Measurements from ENCODE around the gene RFTN1.

RFTN1 gene

DNA sequence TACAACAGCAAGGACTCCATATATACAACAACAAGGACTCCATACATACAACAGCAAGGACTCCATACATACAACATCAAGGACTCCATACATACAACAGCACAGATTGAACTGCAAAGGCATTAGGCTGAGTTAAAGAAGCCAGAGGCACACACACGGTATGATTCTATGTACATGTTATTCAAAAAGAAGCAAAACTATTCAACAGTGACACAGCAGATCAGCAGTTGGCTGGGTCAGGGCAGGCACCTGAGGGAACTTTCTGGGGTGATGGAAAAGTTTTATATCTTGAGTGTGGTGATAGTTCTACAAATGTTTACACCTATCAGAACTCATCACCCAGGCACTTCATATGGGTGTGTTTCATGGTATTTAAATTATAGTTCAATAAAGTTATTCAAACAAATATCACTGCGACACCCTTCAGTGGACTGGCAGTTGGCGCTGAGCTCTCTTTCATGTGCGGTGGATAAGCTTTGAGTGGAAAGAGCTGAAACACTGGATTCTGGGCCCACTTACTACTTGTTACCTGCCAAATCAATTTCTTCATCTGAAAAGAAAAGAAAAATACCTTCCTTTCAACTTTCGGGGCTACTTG, 28.0 kb downstream of the RFTN1 start:
- no peak for DNase-seq

DNA sequence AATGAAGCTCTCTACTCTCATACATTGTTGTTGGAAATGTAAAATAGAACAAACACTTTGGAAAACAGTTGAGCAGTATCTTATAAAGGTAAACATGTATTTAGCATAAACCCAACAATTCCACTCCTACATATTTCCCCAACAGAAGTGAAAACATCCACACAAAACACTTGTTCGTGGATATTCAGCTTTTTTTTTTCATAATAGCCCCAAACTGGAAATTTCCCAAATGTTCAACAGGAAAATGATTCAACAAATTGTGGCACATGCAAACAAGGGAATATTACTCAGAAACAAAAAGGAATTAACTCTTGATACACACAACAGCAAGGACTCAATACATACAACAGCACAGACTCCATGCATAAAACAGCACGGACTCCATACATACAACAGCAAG, 28.5 kb downstream of the RFTN1 start:
- DNase-seq = no peak

DNA sequence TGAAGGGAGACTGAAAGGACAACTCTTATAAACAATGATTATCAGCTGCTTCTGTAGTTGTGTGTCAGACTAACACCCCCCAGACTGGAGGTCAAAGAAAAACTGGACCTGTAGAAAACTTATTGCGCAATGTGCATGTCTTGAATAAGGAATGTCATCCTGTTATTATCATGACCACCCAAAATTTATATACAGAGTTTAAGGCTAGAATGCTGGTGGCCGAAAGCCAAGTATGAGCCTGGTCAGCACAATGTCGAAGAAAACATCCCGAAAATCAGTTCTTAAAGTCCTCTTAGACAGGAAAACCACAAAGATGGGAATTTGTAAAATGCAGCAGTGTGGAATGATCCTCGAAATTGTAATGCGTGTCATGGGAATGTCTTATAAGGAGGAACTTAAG, 29.3 kb downstream of the RFTN1 start:
- no peak for DNase-seq

DNA sequence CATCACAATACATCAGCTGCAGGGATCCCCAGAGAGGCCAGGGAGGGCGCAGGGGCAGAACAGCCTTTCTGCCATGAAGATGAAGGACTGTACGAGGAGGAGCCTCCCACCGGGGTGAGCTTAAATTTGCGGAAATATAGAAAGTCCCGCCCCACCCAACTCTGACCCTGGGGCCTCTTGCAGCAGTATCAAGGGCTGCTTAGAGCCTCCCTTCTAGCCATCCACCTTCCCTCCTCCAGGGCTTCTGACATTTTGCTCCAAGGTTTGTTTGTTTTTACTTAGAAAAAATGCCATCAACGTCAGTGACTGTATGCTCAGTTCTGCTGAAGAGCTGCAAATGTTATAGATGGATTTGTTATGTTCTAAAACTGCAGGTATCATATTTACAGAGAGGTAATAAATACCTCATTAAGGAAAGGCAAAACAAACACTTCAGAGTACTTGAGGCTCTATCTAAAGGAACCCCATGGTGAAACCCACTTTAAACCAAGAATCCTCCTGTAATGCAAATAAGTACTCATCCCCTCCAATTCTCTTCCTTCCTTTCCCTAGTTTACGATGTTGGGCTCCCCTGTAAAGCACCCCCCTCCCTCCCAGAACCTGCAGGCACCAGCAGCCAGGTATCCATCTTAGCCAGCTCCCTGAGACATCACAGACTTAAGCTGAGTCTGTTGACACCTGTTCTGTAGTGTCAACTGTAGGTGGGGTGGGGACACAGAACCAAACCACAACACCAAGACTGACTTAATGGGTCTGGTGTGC, 30.5 kb downstream of the RFTN1 start:
- peak; percentile 21 for DNase-seq

DNA sequence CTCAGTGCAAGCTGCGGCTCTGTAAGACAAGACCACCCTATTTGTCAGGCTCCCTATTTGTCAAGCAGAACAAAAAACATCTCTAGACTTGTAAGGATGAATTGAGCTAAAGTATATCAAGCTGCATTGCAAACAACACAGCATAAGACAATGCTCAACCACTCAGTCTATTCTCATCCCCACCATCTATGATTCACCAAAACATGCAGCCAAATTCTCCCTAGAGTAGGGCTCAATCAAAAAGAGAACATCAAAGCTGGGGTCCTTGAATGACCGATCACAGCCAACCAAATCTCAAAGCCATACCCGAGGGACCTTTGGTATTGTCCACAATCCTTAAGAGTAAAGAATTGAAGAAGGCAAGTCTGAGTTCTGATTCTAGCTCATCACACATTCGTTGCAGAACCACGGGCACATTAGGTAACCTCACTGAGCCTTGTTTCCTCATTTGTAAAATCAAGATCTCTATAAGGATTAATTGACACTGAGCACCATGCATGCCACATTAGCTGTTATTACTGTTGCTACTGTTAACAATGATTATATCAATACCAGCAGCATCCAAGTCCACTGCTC, 31.2 kb downstream of the RFTN1 start:
- no peak for DNase-seq

DNA sequence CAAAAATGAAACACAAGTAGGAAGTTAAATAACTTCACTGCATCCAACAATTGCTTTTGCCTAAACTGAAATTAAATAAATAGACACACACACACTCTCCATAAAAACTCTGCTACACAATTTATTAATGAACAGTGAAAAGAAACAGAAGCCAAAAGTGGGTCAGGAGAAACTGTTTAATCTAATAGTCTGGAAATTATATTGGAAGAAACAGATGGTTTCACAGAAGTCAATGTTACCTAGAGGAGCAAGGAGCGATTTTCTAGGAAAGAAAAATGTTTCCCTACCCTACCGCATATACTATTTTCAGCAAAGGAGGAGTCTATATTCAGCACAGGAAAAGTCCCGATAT, 32.0 kb downstream of the RFTN1 start:
- DNase-seq = no peak

DNA sequence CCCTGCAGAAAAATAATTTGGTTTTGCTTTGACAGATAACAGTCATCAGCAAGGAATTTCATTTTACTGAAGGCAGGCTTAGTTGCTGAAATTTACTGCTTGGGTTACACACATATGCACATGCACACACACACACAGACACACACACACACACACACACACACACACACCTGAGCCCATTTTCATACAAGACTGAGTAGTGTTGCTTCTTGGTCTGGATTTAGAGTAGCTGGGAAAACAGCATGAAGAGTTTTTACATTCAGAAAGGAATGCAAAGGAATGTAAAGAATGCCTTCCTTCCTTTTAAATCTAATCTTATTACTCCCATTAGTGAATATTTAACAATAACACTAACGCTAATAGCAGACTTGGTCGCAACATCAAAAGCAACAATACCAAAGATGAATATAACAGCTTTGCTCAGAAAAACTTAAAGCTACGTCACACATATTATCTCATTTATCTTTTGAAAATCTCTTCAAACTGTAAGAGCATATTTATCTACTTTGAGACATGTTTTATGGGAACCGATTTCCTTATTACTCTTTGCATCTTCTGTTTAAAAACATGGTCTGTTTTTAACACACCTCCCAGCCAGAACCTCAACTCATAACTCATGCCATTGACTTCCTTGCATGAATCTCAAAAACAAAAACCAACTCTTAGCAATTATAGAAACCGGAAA, 32.5 kb downstream of the RFTN1 start:
- DNase-seq = peak; percentile 42

DNA sequence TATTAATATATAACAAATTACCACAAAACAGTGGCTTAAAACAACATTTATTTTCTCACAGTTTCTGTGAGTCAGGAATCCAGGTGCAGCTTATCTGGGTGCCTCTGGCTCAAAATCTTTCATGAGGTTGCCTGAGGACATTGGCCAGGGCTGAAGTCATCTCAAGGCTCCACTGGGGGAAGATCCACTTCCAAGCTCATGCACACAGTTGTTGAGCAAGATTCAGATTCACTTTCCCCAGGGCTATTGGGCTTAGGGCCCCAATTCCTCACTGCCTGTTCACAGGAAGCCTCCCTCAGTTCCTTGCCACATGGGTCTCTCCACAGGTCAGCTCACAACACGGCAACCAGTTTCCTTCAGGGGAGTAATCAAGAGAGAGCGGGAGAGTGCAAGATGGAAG, 35.0 kb downstream of the RFTN1 start:
- DNase-seq = no peak

DNA sequence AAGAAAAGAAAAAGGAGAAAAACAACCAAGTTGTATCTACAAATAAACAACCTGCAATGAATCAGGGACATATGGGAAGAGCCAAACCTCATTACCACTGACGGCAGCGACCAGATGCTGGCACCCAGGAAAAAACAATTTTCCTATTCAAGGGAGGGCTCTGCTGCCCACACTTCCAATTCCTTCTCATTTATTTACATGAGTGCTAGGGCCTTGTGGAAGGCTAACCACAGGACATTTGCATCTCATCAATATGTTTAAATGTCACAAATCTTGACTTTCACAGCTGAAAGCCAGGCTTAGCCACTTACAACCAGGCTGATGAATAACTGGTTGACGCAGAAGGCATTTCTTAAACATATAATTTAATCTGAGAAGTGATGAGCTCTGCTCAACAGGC, 36.0 kb downstream of the RFTN1 start:
- no peak for DNase-seq

DNA sequence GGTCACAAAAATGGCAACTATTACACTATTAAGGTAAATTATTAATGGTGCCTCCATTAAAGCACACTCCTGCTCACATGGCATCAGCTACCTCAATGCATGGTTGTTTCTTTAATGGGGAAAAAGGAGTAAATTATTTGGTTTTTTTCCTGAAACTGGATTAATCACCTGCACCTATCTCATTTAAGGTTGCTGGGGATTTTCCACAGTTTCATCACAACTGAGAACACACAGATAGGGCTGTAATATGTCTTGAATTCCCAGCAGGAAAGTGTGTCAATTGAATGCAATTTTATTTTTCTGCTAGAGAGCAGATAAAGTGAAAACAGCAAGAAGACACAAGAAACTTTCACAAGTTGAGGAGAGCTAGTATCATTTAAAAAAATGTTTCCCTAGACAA, 36.4 kb downstream of the RFTN1 start:
- DNase-seq = no peak

DNA sequence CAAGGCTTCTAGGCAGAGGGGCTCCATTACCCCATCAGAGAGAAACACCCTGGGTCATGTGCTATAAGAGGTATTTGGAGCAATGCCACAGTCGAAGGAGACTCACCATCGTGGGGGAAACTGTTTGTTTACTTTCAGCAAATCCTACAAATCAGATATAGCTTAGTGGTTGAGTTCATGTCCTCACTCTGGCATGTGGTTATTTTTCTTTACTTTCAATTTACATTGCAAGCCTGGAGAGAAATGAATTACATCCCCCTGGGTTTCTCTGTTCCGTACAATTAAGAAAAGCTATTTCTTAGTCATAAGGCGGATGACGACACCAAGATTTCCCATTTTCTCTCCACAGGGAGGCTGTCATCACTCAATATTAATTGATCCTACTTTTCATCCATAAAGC, 36.9 kb downstream of the RFTN1 start:
- peak; percentile 27 for DNase-seq

DNA sequence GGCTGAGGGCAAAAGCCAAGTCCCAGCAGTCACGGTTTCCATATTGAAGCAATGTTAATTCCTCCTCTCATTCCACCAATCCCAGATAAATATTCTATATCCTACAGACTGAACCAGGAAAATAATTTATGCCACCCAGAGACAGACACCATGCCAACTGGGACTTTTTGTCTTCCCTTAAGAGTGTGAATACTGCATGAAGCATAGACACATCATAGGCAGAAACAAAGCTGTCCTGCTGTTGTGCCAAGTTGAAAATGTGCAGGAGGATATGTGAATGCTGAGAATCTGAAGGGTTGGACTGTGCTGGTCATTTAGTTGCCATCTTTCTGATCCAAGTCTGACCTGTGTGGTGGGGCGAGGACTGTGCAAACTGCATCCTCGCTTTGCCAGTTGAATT, 37.7 kb downstream of the RFTN1 start:
- DNase-seq = no peak

DNA sequence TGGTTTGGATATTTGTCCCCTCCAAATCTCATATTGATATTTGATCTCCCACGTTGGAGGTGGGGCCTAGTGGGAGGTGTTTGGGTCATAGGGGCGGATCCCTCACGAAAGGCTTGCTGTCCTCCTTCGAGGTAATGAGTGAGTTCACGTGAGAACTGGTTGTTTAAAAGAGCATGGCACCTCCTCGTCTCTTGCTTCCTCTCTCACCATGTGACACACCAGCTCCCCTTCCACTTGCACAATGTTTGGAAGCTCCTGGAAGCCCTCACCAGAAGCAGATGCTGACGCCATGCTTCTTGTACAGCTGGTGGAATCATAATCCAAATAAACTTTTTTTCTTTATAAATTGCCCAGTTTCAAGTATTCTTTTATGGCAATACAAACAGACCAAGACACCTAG, 38.6 kb downstream of the RFTN1 start:
- no peak for DNase-seq

DNA sequence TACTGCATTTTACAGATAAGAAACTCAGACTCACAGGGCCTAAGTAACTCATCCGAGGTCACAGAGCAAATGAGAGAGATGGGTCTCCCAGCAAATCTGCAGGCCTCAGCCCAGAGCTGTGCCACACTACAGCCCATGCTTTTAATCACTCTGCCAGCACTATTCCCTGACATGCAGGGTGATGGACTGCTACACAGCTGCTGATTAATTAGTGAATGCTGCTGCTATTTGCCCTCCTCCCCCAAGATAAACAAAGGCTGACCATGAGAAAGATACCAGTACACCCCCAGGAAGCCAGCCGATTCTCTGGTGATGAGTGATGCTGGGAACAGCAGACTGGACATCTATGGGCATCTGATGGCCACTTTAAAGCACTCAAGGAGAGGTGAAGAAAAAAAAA, 39.3 kb downstream of the RFTN1 start:
- no peak for DNase-seq

DNA sequence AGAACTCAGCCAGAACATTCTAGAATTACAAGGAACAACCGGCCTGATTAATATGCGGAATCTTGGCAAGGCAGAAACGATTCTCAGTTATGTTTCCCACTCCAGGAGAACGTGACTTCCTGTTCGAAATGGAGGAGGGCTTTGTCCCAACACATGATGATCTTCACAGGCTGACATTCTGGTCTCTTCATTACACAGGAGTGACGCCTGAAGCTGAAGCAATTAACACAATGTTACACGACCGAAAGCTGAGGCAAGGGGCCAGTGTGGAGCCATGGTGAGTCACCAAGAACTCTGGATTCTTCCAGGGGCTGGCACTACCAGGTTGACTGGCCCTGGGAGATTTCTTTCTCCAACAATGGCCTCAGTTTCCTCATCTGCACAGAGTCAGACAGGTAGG, 40.9 kb downstream of the RFTN1 start:
- no peak for DNase-seq

DNA sequence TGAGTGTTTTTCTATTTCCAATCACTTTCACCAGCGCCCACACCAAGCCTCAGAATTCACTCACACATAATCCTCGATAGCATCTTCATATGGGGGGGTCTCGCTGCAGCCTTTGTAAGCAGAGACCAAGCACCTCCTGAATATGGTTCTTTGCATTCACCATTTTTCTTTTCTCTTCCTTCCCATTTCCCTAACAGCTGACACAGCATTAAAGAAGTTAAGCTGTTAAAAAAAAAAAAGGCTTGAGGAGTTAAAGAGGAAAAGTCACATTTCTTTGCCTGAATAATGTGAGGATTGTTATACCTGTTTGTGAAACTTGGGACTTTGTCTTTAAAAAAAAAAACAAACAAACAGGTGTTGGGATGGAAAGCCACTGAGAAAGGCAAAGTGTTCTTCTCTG, 41.6 kb downstream of the RFTN1 start:
- no peak for DNase-seq

DNA sequence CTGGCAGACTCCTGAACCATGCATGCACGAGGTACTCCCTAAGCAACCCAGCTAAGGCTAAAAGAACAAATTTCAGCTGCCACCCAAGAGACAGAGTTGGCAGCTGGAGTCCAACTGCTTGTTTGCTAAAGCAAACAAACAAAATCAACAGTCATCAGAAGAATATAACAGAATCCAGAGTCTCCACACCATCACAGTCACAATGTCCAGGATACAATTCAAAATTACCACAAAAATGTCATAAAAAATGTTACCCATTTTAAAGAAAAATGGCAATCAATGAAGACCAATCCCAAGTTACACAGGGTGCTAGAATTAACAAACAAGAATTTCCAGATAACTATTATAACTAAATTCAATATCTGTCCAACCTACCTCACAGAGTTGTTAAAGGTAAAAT, 42.9 kb downstream of the RFTN1 start:
- DNase-seq = no peak

DNA sequence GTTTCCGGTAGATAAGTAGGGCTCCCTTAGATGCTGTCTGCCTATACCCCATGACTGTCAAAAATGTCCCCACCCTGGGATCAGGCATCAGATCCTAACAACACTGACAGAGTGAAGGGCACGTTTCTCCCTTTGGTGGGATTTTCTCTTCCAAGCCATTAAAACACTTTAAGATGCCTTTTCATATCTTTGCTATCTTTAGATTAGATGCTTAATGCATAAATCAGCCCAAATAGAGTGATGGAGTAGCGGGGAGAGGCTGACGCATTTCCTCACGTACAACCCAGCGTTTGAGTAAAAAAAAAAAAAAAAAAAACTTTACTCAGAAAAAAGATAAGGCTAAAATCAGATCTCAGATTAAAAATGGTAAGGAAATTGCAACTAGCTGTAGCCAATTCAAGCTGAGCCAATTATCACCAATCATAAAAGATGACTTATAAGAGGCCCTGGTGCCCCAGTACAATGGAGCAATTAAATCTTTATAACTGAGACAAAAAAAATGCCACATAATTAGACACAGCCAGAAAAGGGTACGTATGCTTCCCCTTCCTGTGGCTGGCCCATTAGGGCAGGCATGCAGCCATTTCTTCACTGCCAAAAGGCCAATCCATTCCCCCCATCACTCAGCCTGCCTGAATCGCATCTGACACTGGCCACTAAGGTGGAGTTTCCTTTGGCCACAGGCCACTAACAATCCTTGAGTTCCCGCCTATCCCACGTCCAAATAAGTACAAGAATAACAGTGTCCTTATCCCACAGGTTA, 45.0 kb downstream of the RFTN1 start:
- peak; percentile 55 for DNase-seq

DNA sequence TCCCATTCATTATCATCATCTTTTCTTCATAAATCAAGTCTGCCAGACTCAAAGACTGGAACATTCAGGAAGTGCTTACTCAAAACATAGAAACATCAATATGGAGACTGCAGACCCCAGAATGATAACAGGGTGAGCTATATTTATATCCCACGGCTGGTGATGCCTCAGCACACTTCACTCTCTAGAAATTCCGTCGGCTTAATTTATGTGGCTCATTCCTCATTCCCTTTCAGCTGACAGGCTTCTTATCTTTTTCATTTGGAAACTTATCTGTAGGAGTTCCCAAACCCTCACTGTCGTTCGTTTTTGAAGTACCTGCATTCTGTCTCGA, 45.5 kb downstream of the RFTN1 start:
- no peak for DNase-seq

DNA sequence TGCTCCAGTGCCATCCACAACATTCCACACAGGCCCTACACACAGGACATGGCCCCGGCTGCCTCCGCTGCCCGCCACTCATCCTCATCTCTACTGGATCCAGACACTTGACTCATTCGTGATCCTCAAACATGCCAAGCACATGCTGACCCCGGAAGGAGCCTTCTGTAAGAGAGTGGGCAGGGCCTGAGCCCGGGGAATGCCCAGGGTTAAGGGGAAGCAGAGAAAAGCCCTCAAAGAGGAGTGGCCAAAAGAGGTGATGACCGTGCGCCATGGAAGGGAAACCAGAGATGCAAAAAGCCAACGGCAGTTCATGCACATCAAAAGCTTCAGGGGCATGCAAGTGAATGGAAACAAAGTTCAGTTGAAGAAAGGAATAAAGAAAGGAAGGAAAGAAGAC, 46.1 kb downstream of the RFTN1 start:
- peak; percentile 31 for DNase-seq

DNA sequence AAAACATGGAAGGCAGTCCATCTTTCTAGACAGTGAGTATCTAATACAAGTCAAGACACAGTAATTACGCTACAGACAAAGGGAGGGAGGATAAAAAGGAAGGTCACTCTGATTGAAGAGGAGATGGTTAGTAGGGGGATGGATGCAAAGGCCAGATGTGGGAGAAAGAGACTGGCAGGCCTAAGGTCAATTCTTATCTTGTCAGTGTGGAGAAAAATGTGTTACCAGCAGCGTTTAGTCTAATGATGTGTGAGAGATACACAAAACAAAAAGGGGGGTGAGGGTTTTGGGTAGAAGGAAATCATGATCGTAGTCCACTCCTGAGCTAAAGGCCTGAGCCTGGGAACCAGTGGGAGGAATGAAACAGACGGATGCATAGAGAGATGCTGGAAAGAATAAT, 46.7 kb downstream of the RFTN1 start:
- DNase-seq = no peak

DNA sequence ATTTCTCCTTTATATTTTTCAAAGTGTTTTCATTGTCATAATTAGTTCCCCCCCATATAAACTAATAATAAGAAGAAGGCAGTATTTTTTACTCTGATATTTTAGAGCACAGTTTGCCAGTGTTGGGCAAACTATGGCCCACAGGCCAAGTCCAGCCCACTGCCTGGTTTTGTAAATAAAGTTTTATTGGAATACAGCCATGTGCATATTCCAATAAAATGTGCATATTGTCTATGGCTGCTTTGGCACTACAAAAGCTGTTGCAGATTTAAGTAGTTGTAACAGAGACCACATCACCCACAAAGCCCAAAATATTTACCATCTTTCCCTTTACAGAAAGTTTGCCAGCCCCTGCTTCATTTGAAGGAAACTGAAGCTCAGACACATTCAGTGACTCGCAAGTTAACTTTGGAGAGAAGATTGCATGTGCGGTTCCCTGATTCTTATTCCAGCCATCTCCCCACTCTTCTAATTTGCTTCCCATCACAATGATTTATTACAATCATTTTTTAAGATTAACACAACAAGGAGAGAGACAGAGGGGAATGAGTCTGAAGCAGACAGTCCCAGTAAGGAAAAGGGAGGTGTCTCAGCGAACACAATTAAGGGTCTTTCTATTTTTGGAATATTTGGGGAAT, 48.9 kb downstream of the RFTN1 start:
- DNase-seq = no peak

DNA sequence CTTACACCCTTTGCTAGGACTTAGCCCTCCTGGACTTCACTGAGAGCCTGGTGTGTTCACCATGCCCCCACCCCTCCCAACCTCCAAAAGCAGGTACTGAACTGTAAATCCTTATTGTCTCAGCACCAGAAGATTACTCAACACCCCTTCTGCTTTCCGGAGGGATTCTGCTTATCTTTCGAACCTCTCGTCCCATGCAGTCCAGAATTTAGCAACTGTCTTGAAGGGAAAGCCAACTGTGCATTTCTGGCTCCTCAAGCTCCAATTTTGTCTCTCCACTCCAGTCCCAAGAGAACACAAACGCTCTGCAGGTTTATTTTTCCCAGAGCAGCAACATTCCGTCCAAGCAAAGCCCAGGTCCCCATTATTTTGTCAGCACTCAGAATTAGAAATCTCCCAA, 49.6 kb downstream of the RFTN1 start:
- DNase-seq = no peak
